ENCODE measurements around the gene BMPR2. TPM values are rescaled to one million over a fixed set of nuclear protein-coding genes. Genes with fewer than 3 reads are reported as not detected.

Gene BMPR2
- total and polyA plus RNA-seq, 4 donors: 4.3 to 16.2 (median 7.7) TPM

DNA sequence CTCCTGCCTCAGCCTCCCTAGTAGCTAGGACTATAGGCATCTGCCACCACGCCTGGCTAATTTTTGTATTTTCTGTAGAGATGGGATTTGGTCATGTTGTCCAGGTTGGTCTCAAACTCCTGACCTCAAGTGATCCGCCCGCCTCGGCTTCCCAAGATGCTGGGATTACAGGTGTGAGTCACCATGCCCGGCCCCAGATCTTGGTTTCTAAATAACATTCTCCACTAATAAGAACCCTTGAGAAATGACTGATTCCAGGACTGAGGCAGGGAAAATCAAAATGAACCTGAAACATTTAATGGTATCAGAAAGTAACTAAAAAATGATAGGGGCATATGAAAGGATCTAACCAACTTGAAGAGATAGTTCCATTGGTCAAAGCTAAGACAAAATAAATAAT lies 34.0 kb downstream of the BMPR2 start:
- Histone ChIP-seq H3K9me3 (ENCODE audit: control insufficient read depth in 4 of 4, low read length in 3 of 4) (no peaks in the 10 kb centered on the region), H3K27ac (ENCODE audit: low read depth in 1 of 2, low read length in 2 of 2) (no peak overlapping the region), H3K4me1 (ENCODE audit: control insufficient read depth in 4 of 4, insufficient read depth in 4 of 4, low read length in 3 of 4) (peaks cover 0 to 2% (median 0%) of the 10 kb centered on the region in 4 donors), H3K4me3 (ENCODE audit: low read depth in 1 of 3, low read length in 3 of 3) (no peak overlapping the region), H3K27me3 (ENCODE audit: control insufficient read depth in 4 of 4, insufficient read depth in 4 of 4, low read length in 3 of 4) (no peaks in the 10 kb centered on the region), H3K9ac (ENCODE audit: low read depth in 1 of 2, low read length in 2 of 2) (no peak overlapping the region), H3K36me3 (ENCODE audit: control insufficient read depth in 4 of 4, insufficient read depth in 3 of 4, low read depth in 1 of 4, low read length in 3 of 4) (no peaks in the 10 kb centered on the region)
- 97% methylated on average over 5 of the region's 5 CpGs for WGBS
- TF ChIP-seq FOXA2 (IDR thresholded peaks at IDR 0.05) (no peak), RXRA (IDR thresholded peaks at IDR 0.05) (no peak), GABPA (IDR thresholded peaks at IDR 0.05 in 1 of 2, conservative IDR thresholded peaks at IDR 0.05 in 1 of 2) (no peak), YY1 (IDR thresholded peaks at IDR 0.05) (no peak), EGR1 (IDR thresholded peaks at IDR 0.05; ENCODE audit: low read depth in 2 of 2) (no peak), HNF4A (conservative IDR thresholded peaks at IDR 0.05) (no peak), SP1 (IDR thresholded peaks at IDR 0.05) (no peak), HNF4G (IDR thresholded peaks at IDR 0.05) (no peak)
- TF ChIP-seq, protein P1, sequence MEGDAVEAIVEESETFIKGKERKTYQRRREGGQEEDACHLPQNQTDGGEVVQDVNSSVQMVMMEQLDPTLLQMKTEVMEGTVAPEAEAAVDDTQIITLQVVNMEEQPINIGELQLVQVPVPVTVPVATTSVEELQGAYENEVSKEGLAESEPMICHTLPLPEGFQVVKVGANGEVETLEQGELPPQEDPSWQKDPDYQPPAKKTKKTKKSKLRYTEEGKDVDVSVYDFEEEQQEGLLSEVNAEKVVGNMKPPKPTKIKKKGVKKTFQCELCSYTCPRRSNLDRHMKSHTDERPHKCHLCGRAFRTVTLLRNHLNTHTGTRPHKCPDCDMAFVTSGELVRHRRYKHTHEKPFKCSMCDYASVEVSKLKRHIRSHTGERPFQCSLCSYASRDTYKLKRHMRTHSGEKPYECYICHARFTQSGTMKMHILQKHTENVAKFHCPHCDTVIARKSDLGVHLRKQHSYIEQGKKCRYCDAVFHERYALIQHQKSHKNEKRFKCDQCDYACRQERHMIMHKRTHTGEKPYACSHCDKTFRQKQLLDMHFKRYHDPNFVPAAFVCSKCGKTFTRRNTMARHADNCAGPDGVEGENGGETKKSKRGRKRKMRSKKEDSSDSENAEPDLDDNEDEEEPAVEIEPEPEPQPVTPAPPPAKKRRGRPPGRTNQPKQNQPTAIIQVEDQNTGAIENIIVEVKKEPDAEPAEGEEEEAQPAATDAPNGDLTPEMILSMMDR (IDR thresholded peaks at IDR 0.05; ENCODE audit: low read depth, low read length, missing input control): no peak
- TF ChIP-seq, protein P2, sequence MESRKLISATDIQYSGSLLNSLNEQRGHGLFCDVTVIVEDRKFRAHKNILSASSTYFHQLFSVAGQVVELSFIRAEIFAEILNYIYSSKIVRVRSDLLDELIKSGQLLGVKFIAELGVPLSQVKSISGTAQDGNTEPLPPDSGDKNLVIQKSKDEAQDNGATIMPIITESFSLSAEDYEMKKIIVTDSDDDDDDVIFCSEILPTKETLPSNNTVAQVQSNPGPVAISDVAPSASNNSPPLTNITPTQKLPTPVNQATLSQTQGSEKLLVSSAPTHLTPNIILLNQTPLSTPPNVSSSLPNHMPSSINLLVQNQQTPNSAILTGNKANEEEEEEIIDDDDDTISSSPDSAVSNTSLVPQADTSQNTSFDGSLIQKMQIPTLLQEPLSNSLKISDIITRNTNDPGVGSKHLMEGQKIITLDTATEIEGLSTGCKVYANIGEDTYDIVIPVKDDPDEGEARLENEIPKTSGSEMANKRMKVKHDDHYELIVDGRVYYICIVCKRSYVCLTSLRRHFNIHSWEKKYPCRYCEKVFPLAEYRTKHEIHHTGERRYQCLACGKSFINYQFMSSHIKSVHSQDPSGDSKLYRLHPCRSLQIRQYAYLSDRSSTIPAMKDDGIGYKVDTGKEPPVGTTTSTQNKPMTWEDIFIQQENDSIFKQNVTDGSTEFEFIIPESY (IDR thresholded peaks at IDR 0.05): no peak
- TF ChIP-seq, protein P3, sequence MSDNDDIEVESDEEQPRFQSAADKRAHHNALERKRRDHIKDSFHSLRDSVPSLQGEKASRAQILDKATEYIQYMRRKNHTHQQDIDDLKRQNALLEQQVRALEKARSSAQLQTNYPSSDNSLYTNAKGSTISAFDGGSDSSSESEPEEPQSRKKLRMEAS (IDR thresholded peaks at IDR 0.05): no peak
- TF ChIP-seq, protein P4, sequence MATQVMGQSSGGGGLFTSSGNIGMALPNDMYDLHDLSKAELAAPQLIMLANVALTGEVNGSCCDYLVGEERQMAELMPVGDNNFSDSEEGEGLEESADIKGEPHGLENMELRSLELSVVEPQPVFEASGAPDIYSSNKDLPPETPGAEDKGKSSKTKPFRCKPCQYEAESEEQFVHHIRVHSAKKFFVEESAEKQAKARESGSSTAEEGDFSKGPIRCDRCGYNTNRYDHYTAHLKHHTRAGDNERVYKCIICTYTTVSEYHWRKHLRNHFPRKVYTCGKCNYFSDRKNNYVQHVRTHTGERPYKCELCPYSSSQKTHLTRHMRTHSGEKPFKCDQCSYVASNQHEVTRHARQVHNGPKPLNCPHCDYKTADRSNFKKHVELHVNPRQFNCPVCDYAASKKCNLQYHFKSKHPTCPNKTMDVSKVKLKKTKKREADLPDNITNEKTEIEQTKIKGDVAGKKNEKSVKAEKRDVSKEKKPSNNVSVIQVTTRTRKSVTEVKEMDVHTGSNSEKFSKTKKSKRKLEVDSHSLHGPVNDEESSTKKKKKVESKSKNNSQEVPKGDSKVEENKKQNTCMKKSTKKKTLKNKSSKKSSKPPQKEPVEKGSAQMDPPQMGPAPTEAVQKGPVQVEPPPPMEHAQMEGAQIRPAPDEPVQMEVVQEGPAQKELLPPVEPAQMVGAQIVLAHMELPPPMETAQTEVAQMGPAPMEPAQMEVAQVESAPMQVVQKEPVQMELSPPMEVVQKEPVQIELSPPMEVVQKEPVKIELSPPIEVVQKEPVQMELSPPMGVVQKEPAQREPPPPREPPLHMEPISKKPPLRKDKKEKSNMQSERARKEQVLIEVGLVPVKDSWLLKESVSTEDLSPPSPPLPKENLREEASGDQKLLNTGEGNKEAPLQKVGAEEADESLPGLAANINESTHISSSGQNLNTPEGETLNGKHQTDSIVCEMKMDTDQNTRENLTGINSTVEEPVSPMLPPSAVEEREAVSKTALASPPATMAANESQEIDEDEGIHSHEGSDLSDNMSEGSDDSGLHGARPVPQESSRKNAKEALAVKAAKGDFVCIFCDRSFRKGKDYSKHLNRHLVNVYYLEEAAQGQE (IDR thresholded peaks at IDR 0.05): no peak
- DNase-seq (ENCODE audit: low spot score): no peak

DNA sequence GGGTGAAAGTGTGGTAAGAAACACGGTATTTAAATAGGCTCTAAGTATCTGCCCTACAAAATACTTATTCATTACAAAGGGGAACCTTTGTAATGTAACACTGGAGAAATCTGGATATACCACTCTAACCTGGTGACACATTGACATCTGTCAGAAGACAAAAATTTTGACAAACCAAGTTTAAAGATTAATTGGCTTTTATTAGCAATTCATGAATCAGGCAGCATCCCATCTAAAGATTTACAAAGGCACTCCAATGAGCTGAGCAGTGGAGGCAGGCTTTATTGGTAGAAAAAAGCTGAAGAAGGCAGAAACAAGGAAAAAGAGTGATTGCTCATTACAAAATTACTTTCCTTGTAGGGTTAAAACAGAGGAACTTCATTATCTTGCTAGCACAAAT lies 35.0 kb downstream of the BMPR2 start:
- no peak overlapping the region for H3K27ac ChIP-seq (ENCODE audit: low read depth in 1 of 2, low read length in 2 of 2)
- WGBS: 97% methylated on average over 1 of the region's 1 CpG
- no peaks in the 10 kb centered on the region for H3K9me3 ChIP-seq (ENCODE audit: control insufficient read depth in 4 of 4, low read length in 3 of 4)
- H3K36me3 ChIP-seq (ENCODE audit: control insufficient read depth in 4 of 4, insufficient read depth in 3 of 4, low read depth in 1 of 4, low read length in 3 of 4): no peaks in the 10 kb centered on the region
- no peak for DNase-seq (ENCODE audit: low spot score)
- no peak overlapping the region for H3K4me3 ChIP-seq (ENCODE audit: low read depth in 1 of 3, low read length in 3 of 3)
- H3K9ac ChIP-seq (ENCODE audit: low read depth in 1 of 2, low read length in 2 of 2): no peak overlapping the region
- peaks cover 0 to 2% (median 0%) of the 10 kb centered on the region in 4 donors for H3K4me1 ChIP-seq (ENCODE audit: control insufficient read depth in 4 of 4, insufficient read depth in 4 of 4, low read length in 3 of 4)
- H3K27me3 ChIP-seq (ENCODE audit: control insufficient read depth in 4 of 4, insufficient read depth in 4 of 4, low read length in 3 of 4): no peaks in the 10 kb centered on the region
- TF ChIP-seq, protein P4 (IDR thresholded peaks at IDR 0.05): no peak
- TF ChIP-seq, protein P3 (IDR thresholded peaks at IDR 0.05): no peak
- TF ChIP-seq HNF4G (IDR thresholded peaks at IDR 0.05): no peak
- no peak for TF ChIP-seq FOXA2 (IDR thresholded peaks at IDR 0.05)
- no peak for TF ChIP-seq NR2F2 (IDR thresholded peaks at IDR 0.05)
- TF ChIP-seq FOXA1 (IDR thresholded peaks at IDR 0.05): no peak
- no peak for TF ChIP-seq RAD21 (IDR thresholded peaks at IDR 0.05)
- TF ChIP-seq SP1 (IDR thresholded peaks at IDR 0.05): no peak
- TF ChIP-seq, protein P5, sequence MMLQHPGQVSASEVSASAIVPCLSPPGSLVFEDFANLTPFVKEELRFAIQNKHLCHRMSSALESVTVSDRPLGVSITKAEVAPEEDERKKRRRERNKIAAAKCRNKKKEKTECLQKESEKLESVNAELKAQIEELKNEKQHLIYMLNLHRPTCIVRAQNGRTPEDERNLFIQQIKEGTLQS (IDR thresholded peaks at IDR 0.05): no peak
- TF ChIP-seq YY1 (IDR thresholded peaks at IDR 0.05): no peak
- TF ChIP-seq TAF1 (conservative IDR thresholded peaks at IDR 0.05): no peak
- TF ChIP-seq, protein P1 (IDR thresholded peaks at IDR 0.05; ENCODE audit: low read depth, low read length, missing input control): no peak
- no peak for TF ChIP-seq GABPA (IDR thresholded peaks at IDR 0.05 in 1 of 2, conservative IDR thresholded peaks at IDR 0.05 in 1 of 2)
- no peak for TF ChIP-seq EGR1 (IDR thresholded peaks at IDR 0.05; ENCODE audit: low read depth in 2 of 2)

All from liver (tissue), 9 donors.